ENCODE data around the gene MRPS27.
"Not testable (repeated sequence)": the region's sequence is repeated elsewhere in the genome, so short reads cannot be mapped to it uniquely, and the experiment has no call there.

Gene MRPS27

GRCh38 chr5:72172786-72173185, 147.3 kb downstream of the MRPS27 start:
- TF ChIP-seq CTCF (IDR thresholded peaks at IDR 0.05; ENCODE audit: extremely low read depth, missing control alignments): no peak
- DNase-seq (ENCODE audit: low spot score): no peak

- DNase-seq (ENCODE audit: low spot score): no peak
- no peak for TF ChIP-seq CTCF (IDR thresholded peaks at IDR 0.05; ENCODE audit: extremely low read depth, missing control alignments)
Measured at GRCh38 chr5:72171667-72172066, 148.4 kb downstream of the MRPS27 start.

GRCh38 chr5:72171181-72171580, 148.9 kb downstream of the MRPS27 start:
- not testable (repeated sequence) for DNase-seq (ENCODE audit: low spot score)

GRCh38 chr5:72170101-72170500, 149.9 kb downstream of the MRPS27 start:
- DNase-seq (ENCODE audit: low spot score): no peak
- TF ChIP-seq CTCF (IDR thresholded peaks at IDR 0.05; ENCODE audit: extremely low read depth, missing control alignments): no peak

All from GM20000 (cell line).